Thyroid gland (tissue), 4 donors: Measurements from ENCODE around the gene MS4A10.

Experiments used
- CTCF ChIP-seq, 6 experiments: fragments of 200-600 bp in 3 of 6; fragments of 450-650 bp in 3 of 6; sonication (generic) in 3 of 6; IDR thresholded peaks; one replicate each; pipeline ENCODE4 v1.5.1; 2016 to 2019; ENCODE audit warnings: antibody characterized with exemption in 6 of 6, mild to moderate bottlenecking in 2 of 6, inconsistent platforms in 1 of 6, moderate library complexity in 1 of 6
- POLR2A ChIP-seq, 2 donors: fragments of 450-650 bp; IDR thresholded peaks; one replicate each; pipeline ENCODE4 v1.6.1; 2017; ENCODE audit warnings: antibody characterized with exemption in 2 of 2, mild to moderate bottlenecking in 2 of 2, moderate library complexity in 1 of 2

DNA sequence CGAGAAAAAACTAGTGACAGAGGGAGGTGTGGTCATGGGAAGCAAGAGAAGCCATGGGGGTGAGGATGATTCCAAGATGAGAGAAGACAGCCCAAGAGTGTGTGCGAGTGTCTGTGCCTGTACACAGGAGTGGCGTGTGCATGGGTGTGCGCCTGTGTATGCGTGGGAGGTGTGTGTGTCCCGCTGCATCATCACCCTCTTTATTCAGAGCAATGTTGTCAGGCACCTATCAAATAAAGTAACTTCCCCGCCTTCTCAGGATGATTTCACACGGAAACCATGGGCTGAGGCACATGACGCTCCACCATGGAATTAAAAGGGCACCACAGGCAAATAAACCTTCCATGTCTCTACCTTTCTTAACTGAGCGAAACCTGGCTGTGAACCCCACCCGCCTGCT, 24.6 kb downstream of the MS4A10 start:
- TF ChIP-seq CTCF (IDR thresholded peaks at IDR 0.05) (no peak), POLR2A (IDR thresholded peaks at IDR 0.05) (no peak)
